GM06990 (cell line): ENCODE results near the gene SMPD4.
"Not testable (repeated sequence)": the region's sequence is repeated elsewhere in the genome, so short reads cannot be mapped to it uniquely, and the experiment has no call there.

Experiments used
- DNase-seq: peaks from one replicate; pipeline ENCODE4 v3.0.0-alpha.2; 2011; ENCODE audit not compliant: insufficient read length; ENCODE audit errors: extremely low read depth
- H3K27me3 ChIP-seq: replicated peaks from 2 replicates; pipeline ENCODE4 v1.6.0; 2011; ENCODE audit warnings: low read length; ENCODE audit not compliant: control insufficient read depth, insufficient read depth
- H3K36me3 ChIP-seq: 2 replicates; pipeline ENCODE4 v1.5.1; 2011; ENCODE audit warnings: low read length; ENCODE audit not compliant: control insufficient read depth, insufficient read depth
- H3K4me3 ChIP-seq: replicated peaks from 2 replicates; pipeline ENCODE4 v1.5.1; 2011; ENCODE audit warnings: low read depth, mild to moderate bottlenecking, control low read depth, low read length
- CTCF ChIP-seq: IDR thresholded peaks from 2 replicates; pipeline ENCODE4 v1.5.1; 2011; ENCODE audit warnings: low read length, control low read depth, mild to moderate bottlenecking, inconsistent platforms; ENCODE audit not compliant: insufficient read depth, poor library complexity, severe bottlenecking

Gene SMPD4

GRCh38 chr2:130156624-130157004, 24.8 kb downstream of the SMPD4 start:
- TF ChIP-seq CTCF, result no peak
- Histone ChIP-seq H3K4me3 (no peak overlapping the region), H3K27me3 (no peaks in the 10 kb centered on the region), H3K36me3 (peaks cover 9% of the 10 kb centered on the region)
- DNase-seq, result no peak

GRCh38 chr2:130155956-130156623, 25.3 kb downstream of the SMPD4 start:
- not testable (repeated sequence) for H3K4me3 ChIP-seq, H3K36me3 ChIP-seq, H3K27me3 ChIP-seq, DNase-seq
- peak; percentile 62 for TF ChIP-seq CTCF

- DNase-seq, result no peak
- no peak overlapping the region for H3K4me3 ChIP-seq
- no peaks in the 10 kb centered on the region for H3K27me3 ChIP-seq
- no peak for TF ChIP-seq CTCF
- peaks cover 7% of the 10 kb centered on the region for H3K36me3 ChIP-seq
These were observed 26.3 kb downstream of the SMPD4 start for GRCh38 chr2:130154773-130155765.

GRCh38 chr2:130154423-130154770, 27.0 kb downstream of the SMPD4 start:
- not testable (repeated sequence) for DNase-seq, H3K4me3 ChIP-seq, H3K27me3 ChIP-seq, H3K36me3 ChIP-seq

GRCh38 chr2:130153721-130154422, 27.5 kb downstream of the SMPD4 start:
- H3K4me3 ChIP-seq, H3K27me3 ChIP-seq, H3K36me3 ChIP-seq, DNase-seq: not testable (repeated sequence)

- H3K4me3 ChIP-seq, result no peak overlapping the region
- H3K36me3 ChIP-seq, result peaks cover 4% of the 10 kb centered on the region
- no peak for DNase-seq
- no peaks in the 10 kb centered on the region for H3K27me3 ChIP-seq
- TF ChIP-seq CTCF, result no peak
These were observed 28.4 kb downstream of the SMPD4 start for GRCh38 chr2:130152816-130153595.

GRCh38 chr2:130152136-130152815, 29.1 kb downstream of the SMPD4 start:
- H3K36me3 ChIP-seq, DNase-seq, H3K27me3 ChIP-seq, H3K4me3 ChIP-seq: not testable (repeated sequence)

GRCh38 chr2:130151145-130151512, 30.3 kb downstream of the SMPD4 start:
- DNase-seq, result not testable (repeated sequence)

More at GRCh38 chr2:130151145-130151512, 30.3 kb downstream of the SMPD4 start:
- not testable (repeated sequence) for H3K4me3 ChIP-seq, H3K36me3 ChIP-seq, H3K27me3 ChIP-seq
